Measurements from ENCODE around the gene CREBBP. TPM values are rescaled to one million over a fixed set of nuclear protein-coding genes. Genes with fewer than 3 reads are reported as not detected.
"Not testable (repeated sequence)": the region's sequence is repeated elsewhere in the genome, so short reads cannot be mapped to it uniquely, and the experiment has no call there.

Gene CREBBP
- total RNA-seq, 3 donors from 2014 or later, result 44.7 to 47.2 (median 45.3) TPM

DNA sequence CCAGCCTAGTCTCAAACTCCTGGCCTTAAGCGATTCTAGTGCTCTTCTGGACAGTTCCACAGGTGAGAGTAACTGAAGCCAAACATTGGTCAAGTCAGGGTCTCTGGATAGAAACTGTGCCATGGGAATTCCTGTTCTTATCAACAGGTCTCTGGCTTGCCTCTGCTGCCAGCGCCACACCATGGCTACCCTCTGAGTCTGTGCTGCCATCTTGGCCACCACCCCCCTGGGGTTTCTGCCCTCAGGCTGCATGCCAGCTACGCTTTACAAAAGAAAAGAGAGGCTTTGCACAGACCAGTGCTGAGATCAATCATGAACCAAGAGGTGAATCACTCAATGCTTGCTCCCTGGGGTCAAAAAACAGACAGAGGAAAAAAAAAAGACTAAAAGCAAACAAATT lies 24.4 kb upstream of the CREBBP start:
- Mint-ChIP-seq H3K4me1 (ENCODE audit: low read depth) (no peaks in the 10 kb centered on the region), H3K4me3 (no peak overlapping the region), H3K27me3 (ENCODE audit: low read depth) (no peaks in the 10 kb centered on the region), H3K9me3 (no peaks in the 10 kb centered on the region), H3K36me3 (ENCODE audit: insufficient read depth) (no peaks in the 10 kb centered on the region)
- ATAC-seq, result no peak
- DNase-seq, result no peak

DNA sequence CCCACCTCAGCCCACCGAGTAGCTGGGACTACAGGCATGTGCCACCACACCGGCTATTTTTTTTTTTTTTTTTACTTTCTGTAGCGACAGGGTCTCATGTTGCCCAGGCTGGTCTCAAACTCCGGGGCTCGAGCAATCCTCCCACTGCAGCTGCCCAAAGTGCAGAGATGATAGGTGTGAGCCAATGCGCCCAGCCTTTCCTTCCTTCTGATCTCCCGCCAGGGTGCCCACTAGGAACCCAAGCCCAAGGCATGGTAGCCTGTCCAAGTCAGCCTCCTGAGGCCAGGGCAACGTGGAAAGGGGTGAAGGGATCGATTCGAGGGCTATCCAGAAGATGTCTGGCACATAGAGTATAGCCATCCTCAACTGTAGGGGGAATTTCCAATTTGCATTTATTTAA lies 9.6 kb upstream of the CREBBP start:
- Mint-ChIP-seq H3K27me3 (ENCODE audit: low read depth) (peaks cover 23% of the 10 kb centered on the region), H3K4me3 (no peak overlapping the region), H3K36me3 (ENCODE audit: insufficient read depth) (no peaks in the 10 kb centered on the region), H3K9me3 (peaks cover 3% of the 10 kb centered on the region), H3K4me1 (ENCODE audit: low read depth) (no peaks in the 10 kb centered on the region)
- DNase-seq (no peak), ATAC-seq (no peak)

DNA sequence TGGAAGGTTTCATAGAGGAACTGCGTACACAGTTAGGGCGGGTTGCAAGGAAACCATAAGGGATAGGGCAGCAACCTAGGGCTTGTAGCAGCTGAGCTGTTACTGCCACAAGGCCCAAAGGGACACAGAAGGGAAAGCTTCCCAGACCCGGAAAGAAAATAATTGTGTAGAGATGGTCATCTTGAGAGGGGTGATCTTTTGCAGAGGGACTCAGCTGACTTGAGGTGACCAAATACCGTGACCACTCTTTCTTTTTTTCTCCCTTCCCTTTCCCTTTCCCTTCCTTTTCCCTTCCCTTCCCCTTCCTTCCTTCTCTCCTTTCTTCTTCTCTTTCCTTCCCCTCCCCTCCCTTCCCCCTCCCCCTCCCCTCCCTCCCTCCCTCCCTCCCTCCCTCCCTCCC lies 8.5 kb upstream of the CREBBP start:
- Mint-ChIP-seq H3K36me3 (ENCODE audit: insufficient read depth) (no peaks in the 10 kb centered on the region), H3K4me1 (ENCODE audit: low read depth) (no peaks in the 10 kb centered on the region), H3K9me3 (no peaks in the 10 kb centered on the region), H3K27me3 (ENCODE audit: low read depth) (peaks cover 23% of the 10 kb centered on the region), H3K4me3 (no peak overlapping the region)
- ATAC-seq (no peak), DNase-seq (no peak)

DNA sequence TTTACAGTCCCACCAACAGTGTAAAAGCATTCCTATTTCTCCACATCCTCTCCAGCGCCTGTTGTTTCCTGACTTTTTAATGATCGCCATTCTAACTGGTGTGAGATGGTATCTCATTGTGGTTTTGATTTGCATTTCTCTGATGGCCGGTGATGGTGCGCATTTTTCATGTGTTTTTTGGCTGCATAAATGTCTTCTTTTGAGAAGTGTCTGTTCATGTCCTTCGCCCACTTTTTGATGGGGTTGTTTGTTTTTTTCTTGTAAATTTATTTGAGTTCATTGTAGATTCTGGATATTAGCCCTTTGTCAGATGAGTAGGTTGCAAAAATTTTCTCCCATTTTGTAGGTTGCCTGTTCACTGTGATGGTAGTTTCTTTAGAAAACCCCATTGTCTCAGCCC lies 5.5 kb upstream of the CREBBP start:
- not testable (repeated sequence) for ATAC-seq; H3K4me1 Mint-ChIP-seq (ENCODE audit: low read depth); H3K36me3 Mint-ChIP-seq (ENCODE audit: insufficient read depth); DNase-seq; H3K4me3 Mint-ChIP-seq; H3K9me3 Mint-ChIP-seq
- peaks cover 23% of the 10 kb centered on the region for H3K27me3 Mint-ChIP-seq (ENCODE audit: low read depth)

DNA sequence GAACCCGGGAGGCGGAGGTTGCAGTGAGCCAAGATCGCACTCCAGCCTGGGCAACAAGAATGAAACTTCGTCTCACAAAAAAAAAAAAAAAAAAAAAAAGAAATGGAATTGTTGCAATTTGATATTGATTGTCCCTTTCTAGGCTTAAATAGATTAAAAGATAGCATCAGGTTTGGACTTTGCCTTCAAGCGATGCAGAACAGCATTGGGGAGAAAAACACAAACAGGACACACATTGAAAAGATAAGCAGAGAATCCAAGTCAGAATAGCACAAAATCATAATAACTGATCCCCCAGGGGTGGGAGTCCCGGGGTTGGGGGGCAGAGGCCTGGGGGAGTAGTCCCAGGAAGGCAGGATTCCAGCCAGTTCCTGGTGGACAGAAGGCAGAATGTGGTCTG lies 3.9 kb upstream of the CREBBP start:
- Mint-ChIP-seq H3K4me1 (ENCODE audit: low read depth) (peaks cover 8% of the 10 kb centered on the region), H3K36me3 (ENCODE audit: insufficient read depth) (no peaks in the 10 kb centered on the region), H3K9me3 (no peaks in the 10 kb centered on the region), H3K4me3 (no peak overlapping the region), H3K27me3 (ENCODE audit: low read depth) (peaks cover 21% of the 10 kb centered on the region)
- ATAC-seq (no peak), DNase-seq (no peak)

DNA sequence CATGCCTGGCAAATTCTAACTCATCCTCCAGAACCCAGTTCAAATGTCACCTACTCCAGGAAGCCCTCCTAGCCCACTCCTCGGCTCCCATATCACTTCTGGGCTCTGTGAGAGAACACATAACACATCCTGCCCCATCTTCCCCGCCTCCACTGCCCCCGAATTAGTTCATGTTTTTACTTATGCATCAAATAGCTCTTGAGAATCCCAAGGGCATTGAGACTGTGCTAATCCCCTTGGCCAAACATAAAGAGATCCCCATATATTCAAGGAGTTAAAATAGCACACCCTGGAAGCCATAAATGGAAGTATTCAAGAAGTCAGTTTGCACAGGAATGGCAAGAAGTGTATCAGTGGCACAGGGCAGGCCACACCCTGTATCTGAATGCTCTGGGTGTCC lies 2.0 kb upstream of the CREBBP start:
- ATAC-seq (no peak), DNase-seq (no peak)
- Mint-ChIP-seq H3K4me3 (peak overlapping the region; percentile 79), H3K36me3 (ENCODE audit: insufficient read depth) (peaks cover 15% of the 10 kb centered on the region), H3K9me3 (no peaks in the 10 kb centered on the region), H3K27me3 (ENCODE audit: low read depth) (peaks cover 11% of the 10 kb centered on the region), H3K4me1 (ENCODE audit: low read depth) (peaks cover 24% of the 10 kb centered on the region)

DNA sequence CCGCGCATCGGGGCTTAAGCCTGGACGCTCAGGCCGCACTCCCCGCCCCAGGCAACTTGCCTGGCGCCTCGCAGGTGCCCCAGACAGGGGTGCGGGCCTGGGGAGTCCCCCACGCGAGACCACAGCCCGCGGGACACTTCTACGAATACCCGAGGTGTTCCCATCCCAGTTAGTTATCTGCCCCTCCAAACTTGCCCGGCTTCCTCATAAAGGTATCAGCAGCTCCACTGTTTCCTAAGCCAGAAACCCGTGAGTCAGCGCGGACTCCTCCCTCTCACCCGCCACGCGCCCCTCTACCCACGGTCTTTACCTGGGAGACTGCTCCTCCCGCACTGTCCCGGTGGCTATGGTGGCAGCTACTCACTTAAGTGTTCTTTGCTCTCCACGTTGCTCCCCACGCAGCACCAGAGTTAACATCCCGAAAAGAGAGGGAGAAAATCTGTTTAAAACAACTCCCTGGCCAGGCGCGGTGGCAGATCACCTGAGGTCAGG lies 1.0 kb upstream of the CREBBP start:
- peaks cover 34% of the 10 kb centered on the region for H3K4me1 Mint-ChIP-seq (ENCODE audit: low read depth)
- H3K4me3 Mint-ChIP-seq, result peak overlapping the region; percentile 79
- H3K36me3 Mint-ChIP-seq (ENCODE audit: insufficient read depth), result peaks cover 18% of the 10 kb centered on the region
- DNase-seq (no peak), ATAC-seq (no peak)
- H3K9me3 Mint-ChIP-seq, result no peaks in the 10 kb centered on the region
- peaks cover 11% of the 10 kb centered on the region for H3K27me3 Mint-ChIP-seq (ENCODE audit: low read depth)

DNA sequence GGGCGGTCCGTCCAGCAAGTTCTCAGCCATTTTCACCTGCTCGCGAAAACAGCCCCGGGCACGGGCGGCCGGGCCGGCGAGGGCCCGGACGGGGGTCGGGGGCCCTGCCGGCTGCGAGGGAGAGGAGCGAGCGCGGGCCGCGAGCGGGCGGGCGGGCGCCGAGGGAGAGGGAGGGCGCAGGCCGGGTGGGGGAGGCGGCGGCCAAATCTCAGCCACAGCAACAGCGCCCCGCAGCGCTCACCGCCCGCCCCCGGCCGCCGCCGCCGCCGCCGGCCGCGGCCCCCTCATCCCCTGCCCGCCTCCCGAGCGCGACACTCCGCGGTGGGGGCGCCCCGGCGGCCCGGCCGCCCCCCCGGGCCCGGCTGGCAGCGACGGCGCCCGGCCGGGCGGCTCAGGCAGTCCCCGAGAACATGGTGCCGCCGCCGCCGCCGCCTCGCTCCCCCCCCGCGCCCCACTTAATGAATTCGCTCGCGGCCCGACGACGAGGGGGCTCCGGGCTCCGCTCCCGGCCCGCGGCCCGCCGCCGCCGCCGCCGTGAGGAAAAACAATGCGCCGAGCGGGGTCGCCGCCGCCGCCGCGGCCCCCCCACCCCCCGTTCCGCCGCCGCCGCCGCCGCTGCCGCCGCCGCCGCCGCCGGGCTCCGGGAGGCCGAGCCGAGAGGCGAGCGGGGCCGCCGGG lies 487 bp downstream of the CREBBP start:
- Mint-ChIP-seq H3K4me1 (ENCODE audit: low read depth) (peaks cover 48% of the 10 kb centered on the region), H3K9me3 (no peaks in the 10 kb centered on the region), H3K27me3 (ENCODE audit: low read depth) (peaks cover 7% of the 10 kb centered on the region), H3K4me3 (peak overlapping the region; percentile 88), H3K36me3 (ENCODE audit: insufficient read depth) (peaks cover 18% of the 10 kb centered on the region)
- DNase-seq (peak; percentile 67), ATAC-seq (peak; percentile 70 to 71)

DNA sequence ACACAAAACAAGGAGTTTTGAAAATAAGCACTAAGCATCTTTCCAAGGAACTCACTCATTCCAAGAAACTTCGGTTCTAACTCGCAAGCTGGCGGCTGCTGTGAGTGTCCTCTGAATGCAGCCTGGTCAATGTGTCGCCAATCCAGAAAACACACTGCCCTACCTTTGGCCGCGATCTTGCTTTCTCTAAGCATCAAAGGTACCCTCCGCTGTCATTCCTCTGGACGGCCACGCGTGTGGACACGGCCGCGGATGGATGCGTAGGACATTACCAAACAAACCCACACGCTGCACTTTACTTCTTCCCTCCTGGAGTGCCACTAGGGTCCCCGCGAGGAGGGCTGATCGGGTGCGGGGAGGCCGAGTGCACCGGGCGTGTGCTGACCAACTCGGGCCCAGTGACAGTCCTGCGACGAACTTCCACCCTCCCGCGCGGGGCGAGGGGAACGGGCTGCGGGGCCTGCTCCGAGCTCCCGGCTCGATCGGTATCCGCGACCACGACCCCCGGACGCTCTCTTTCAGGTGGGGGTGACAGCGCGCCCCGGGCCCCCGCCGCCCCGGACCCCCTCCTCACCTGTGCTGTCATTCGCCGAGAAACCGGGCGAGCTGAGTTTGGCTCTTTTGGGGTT lies 1.1 kb downstream of the CREBBP start:
- peaks cover 7% of the 10 kb centered on the region for H3K27me3 Mint-ChIP-seq (ENCODE audit: low read depth)
- DNase-seq (no peak), ATAC-seq (peak; percentile 7 to 11)
- H3K4me1 Mint-ChIP-seq (ENCODE audit: low read depth), result peaks cover 55% of the 10 kb centered on the region
- peak overlapping the region; percentile 88 for H3K4me3 Mint-ChIP-seq
- no peaks in the 10 kb centered on the region for H3K9me3 Mint-ChIP-seq
- H3K36me3 Mint-ChIP-seq (ENCODE audit: insufficient read depth), result peaks cover 18% of the 10 kb centered on the region

DNA sequence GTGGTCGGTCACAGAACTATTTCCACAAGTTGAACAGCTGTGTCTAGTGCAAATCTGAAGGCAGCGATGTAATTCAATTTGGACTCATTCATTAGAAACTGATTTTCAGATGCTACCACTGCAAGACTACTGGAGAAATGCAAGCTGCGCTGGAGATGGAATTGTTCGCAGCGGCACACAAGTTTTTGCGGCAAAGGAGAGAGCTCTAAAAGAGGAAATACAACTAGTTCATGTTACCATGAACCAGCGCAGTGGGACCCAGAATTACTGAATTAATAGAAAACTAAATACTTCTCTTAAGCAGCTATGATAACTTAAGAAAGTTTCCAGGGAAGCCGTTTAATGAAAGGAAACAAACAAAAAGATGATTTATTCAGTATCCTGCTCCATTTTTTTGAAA lies 1.9 kb downstream of the CREBBP start:
- peaks cover 6% of the 10 kb centered on the region for H3K27me3 Mint-ChIP-seq (ENCODE audit: low read depth)
- peaks cover 63% of the 10 kb centered on the region for H3K4me1 Mint-ChIP-seq (ENCODE audit: low read depth)
- H3K4me3 Mint-ChIP-seq, result peak overlapping the region; percentile 88
- ATAC-seq (no peak), DNase-seq (no peak)
- no peaks in the 10 kb centered on the region for H3K9me3 Mint-ChIP-seq
- peaks cover 18% of the 10 kb centered on the region for H3K36me3 Mint-ChIP-seq (ENCODE audit: insufficient read depth)

DNA sequence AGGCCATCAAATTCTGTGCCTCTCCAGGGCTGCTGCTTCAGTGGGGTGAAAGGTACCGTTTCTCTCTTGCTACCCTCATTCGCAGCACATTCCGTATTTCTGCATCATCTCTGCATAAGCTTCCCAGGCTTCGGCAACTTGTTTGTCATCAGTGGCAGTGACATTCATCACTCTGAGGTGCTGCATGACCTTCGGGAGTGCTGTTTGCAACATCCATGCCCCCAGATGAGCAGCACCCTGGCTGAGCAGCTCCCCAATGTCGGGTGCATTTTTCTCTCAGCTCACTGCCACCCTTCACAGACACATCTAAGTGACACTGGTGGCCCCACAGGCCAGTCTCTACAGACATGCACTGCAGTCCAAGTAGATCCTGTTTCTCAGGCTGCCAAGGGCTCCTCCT lies 3.8 kb downstream of the CREBBP start:
- Mint-ChIP-seq H3K27me3 (ENCODE audit: low read depth) (no peaks in the 10 kb centered on the region), H3K4me3 (peak overlapping the region; percentile 88), H3K4me1 (ENCODE audit: low read depth) (peaks cover 76% of the 10 kb centered on the region), H3K9me3 (no peaks in the 10 kb centered on the region), H3K36me3 (ENCODE audit: insufficient read depth) (peaks cover 18% of the 10 kb centered on the region)
- DNase-seq (no peak), ATAC-seq (no peak)

DNA sequence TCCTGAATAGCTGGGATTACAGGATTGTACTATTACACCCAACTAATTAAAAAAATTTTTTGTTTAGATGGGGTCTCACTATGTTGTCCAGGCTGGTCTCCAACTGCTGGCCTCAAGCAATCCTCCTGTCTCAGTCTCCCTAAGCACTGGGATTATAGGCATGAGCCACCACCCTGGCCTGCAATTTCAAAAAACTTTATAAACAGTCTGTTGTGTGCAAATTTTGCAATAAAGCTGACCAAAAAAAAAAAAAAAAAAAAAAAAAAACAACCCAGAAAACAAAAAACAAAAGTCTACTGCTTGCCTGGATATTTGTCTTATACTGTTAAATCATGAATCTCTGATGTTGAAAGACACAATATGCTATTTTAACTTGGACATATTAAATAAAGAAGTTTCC lies 4.4 kb downstream of the CREBBP start:
- Mint-ChIP-seq H3K9me3 (no peaks in the 10 kb centered on the region), H3K4me1 (ENCODE audit: low read depth) (peaks cover 79% of the 10 kb centered on the region), H3K36me3 (ENCODE audit: insufficient read depth) (peaks cover 18% of the 10 kb centered on the region), H3K27me3 (ENCODE audit: low read depth) (no peaks in the 10 kb centered on the region), H3K4me3 (peak overlapping the region; percentile 40)
- DNase-seq (no peak), ATAC-seq (no peak)

DNA sequence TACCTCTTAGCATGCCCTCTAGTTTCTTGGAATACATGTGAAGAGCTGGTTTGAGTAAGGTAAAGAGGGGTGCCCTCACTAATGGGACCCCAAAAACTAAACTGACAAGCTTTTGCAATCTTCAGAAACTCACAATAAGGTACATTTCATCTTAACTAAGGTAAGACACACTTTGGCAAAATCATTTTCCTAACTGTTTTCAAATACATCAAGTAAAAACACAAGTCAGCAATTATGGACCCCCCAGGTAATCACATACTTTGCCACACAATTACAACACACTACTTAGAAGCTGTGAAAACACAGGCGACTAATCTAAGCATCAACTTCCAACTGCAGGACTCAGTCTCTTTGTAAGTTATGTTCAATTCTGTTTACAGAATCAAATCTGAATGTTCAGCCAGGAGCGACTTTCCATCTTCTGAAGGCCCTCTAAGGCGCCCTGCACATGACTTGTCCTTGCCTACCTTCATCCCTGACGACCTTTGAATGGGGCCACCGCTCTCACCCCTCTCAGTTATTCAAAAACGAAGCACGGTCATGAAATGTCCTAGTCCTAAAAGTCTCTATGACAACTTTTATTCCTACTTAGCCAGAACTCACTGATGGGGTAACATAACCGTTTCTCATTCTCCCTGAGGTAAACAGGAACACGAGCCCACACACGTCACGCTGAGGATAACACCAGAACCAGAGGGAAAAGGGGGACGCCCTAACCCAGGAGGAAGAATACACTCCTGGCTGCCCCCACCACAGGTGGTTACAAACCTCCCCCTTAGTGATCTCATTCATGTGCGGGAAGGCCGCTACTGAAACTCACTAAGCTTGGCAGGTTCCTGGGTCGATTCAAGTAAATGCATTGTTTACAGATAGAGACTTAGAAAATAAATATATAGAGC lies 5.5 kb downstream of the CREBBP start:
- no peaks in the 10 kb centered on the region for H3K9me3 Mint-ChIP-seq
- H3K27me3 Mint-ChIP-seq (ENCODE audit: low read depth), result no peaks in the 10 kb centered on the region
- peaks cover 18% of the 10 kb centered on the region for H3K36me3 Mint-ChIP-seq (ENCODE audit: insufficient read depth)
- ATAC-seq, result no peak
- DNase-seq, result no peak
- no peak overlapping the region for H3K4me3 Mint-ChIP-seq
- peaks cover 90% of the 10 kb centered on the region for H3K4me1 Mint-ChIP-seq (ENCODE audit: low read depth)

DNA sequence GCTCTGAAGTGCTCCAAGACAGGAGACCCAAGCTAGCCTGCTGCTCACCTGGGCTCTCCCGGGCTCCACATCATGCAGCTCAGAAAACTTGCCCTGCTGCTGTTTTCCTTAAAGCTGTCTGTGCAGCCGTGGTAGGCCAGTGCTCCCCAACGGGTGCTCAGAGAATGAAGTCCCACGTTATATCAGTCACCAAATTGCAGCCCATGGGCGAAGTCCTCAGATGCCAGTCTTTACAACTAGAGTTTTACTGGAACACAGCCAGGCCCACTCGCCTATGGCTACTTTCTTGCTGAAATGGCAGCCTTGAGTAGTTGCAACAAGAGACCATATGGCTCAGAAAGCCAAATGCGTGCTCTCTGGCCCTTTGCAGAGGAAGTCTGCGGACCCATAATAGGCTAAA lies 6.3 kb downstream of the CREBBP start:
- no peak overlapping the region for H3K4me3 Mint-ChIP-seq
- DNase-seq (no peak), ATAC-seq (no peak)
- peaks cover 98% of the 10 kb centered on the region for H3K4me1 Mint-ChIP-seq (ENCODE audit: low read depth)
- H3K27me3 Mint-ChIP-seq (ENCODE audit: low read depth), result no peaks in the 10 kb centered on the region
- peaks cover 19% of the 10 kb centered on the region for H3K36me3 Mint-ChIP-seq (ENCODE audit: insufficient read depth)
- H3K9me3 Mint-ChIP-seq, result no peaks in the 10 kb centered on the region

All from activated T-cell treated with anti-CD3 and anti-CD28 coated beads, Interleukin-2, amount 50 U/mL, for 4 hours (primary cell).